AML-193 (cell line): ENCODE data around the gene XRCC6.
"Not testable (repeated sequence)": the region's sequence is repeated elsewhere in the genome, so short reads cannot be mapped to it uniquely, and the experiment has no call there.

ENCODE experiments used
- DNase-seq, 2 experiments: peaks; one replicate each; lab custom pipeline; 2025; lab: John Stamatoyannopoulos, UW

Gene XRCC6

GRCh38 chr22:41686890-41687289 lies 65.8 kb downstream of the XRCC6 start:
- DNase-seq = not testable (repeated sequence)

- peak; percentile 13 to 33 for DNase-seq
These were observed 66.8 kb downstream of the XRCC6 start for GRCh38 chr22:41687901-41688364.

- peak; percentile 84 to 88 for DNase-seq
These were observed 67.5 kb downstream of the XRCC6 start, which contains the start of gene SNU13 for GRCh38 chr22:41688365-41689211. TSS of gene SNU13 (minus strand) at chr22:41688867. CDS start at chr22:41688796, 71 bp downstream.

- no peak for DNase-seq
These were observed 69.4 kb downstream of the XRCC6 start for GRCh38 chr22:41690476-41690875.

- no peak for DNase-seq
These were observed 74.1 kb downstream of the XRCC6 start for GRCh38 chr22:41695211-41695610.

- DNase-seq = no peak
These were observed 75.6 kb downstream of the XRCC6 start for GRCh38 chr22:41696703-41697102.

GRCh38 chr22:41697126-41697775 lies 76.2 kb downstream of the XRCC6 start:
- DNase-seq = peak; percentile 75 to 80

GRCh38 chr22:41699264-41700107 lies 78.4 kb downstream of the XRCC6 start, which contains the start of gene MEI1:
TSS of gene MEI1 (plus strand) at chr22:41699503. CDS start at chr22:41699539, 36 bp downstream.
- no peak for DNase-seq

GRCh38 chr22:41700108-41700364 lies 78.9 kb downstream of the XRCC6 start:
- no peak for DNase-seq

GRCh38 chr22:41702763-41703162 lies 81.7 kb downstream of the XRCC6 start:
- DNase-seq = no peak

- no peak for DNase-seq
These were observed 88.2 kb downstream of the XRCC6 start for GRCh38 chr22:41709341-41709740.

GRCh38 chr22:41713004-41713403 lies 91.9 kb downstream of the XRCC6 start:
- DNase-seq = no peak
